Activated naive CD4-positive, alpha-beta T cell treated with anti-CD3 and anti-CD28 coated beads, Interleukin-2, amount 10 ng/mL, durations not matched to agents 7 days and 5 days (primary cell): ENCODE results near the gene UGGT2.
"Not testable (repeated sequence)": the region's sequence is repeated elsewhere in the genome, so short reads cannot be mapped to it uniquely, and the experiment has no call there.

Experiments
- CTCF ChIA-PET: fragments of 350-600 bp; sonication (Branson Sonifier 250); formaldehyde crosslinking; loops from one replicate; lab custom pipeline; 2021; ENCODE audit warnings: antibody characterized with exemption; lab: Charles Lee
- DNase-seq: peaks from one replicate; pipeline ENCODE4 v3.0.0-alpha.2; 2020
- H3K27ac Mint-ChIP-seq: one replicate; pipeline ENCODE4 v1.8.0; 2021; ENCODE audit warnings: mild to moderate bottlenecking, moderate library complexity, mixed read lengths
- H3K27me3 Mint-ChIP-seq: one replicate; pipeline ENCODE4 v1.8.0; 2021; ENCODE audit warnings: mild to moderate bottlenecking, mixed read lengths
- H3K36me3 Mint-ChIP-seq: one replicate; pipeline ENCODE4 v1.8.0; 2021; ENCODE audit warnings: mixed read lengths
- H3K4me1 Mint-ChIP-seq: one replicate; pipeline ENCODE4 v1.8.0; 2021; ENCODE audit warnings: mixed read lengths
- H3K4me3 Mint-ChIP-seq: one replicate; pipeline ENCODE4 v1.8.0; 2021; ENCODE audit warnings: mild to moderate bottlenecking, moderate library complexity, mixed read lengths
- H3K9me3 Mint-ChIP-seq: one replicate; pipeline ENCODE4 v1.8.0; 2021; ENCODE audit warnings: mixed read lengths

UGGT2 gene

DNA sequence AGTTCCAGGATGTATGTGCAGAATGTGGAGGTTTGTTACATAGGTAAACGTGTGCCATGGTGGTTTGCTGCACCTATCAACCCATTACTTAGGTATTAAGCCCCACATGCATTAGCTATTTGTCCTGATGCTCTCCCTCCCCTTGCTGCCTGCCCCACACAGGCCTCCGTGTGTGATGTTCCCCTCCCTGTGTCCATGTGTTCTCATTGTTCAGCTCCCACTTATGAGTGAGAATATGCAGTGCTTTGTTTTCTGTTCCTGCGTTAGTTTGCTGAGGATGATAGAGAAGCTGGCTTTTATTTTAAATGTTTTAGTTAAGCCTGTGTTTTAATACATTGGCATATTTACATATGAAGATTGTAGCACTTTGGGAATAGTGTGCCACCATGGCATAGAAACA is 290.6 kb downstream of the UGGT2 start:
- not testable (repeated sequence) for H3K27ac Mint-ChIP-seq

DNA sequence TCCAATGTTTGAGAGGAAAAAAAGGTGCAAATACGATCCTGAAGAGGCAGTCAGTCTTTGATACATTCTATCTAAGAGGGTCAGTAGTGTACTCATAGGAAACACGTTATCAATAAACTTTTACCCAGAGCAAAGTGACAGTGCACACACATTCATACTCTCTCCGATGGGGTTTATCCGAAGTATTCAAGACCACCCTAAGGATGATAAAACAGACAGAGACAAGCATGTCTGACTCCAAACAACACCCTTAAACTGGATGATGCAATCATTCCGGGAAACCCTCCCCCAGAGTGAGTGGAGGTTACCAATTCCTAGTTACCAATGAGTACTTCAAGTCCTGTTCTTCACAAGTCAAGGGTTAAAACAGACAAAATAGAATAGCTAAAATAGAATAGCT is 297.1 kb downstream of the UGGT2 start:
- Mint-ChIP-seq H3K4me1 (peaks cover 3% of the 10 kb centered on the region), H3K27ac (no peak overlapping the region), H3K27me3 (no peaks in the 10 kb centered on the region), H3K36me3 (peaks cover 14% of the 10 kb centered on the region), H3K9me3 (peaks cover 2% of the 10 kb centered on the region), H3K4me3 (no peak overlapping the region)
- CTCF ChIA-PET, result no interaction called here
- no peak for DNase-seq

More for the DNA sequence above, 290.6 kb downstream of the UGGT2 start:
- H3K36me3 Mint-ChIP-seq, result peaks cover 24% of the 10 kb centered on the region
- H3K4me3 Mint-ChIP-seq, DNase-seq, H3K9me3 Mint-ChIP-seq, CTCF ChIA-PET, H3K27me3 Mint-ChIP-seq, H3K4me1 Mint-ChIP-seq: not testable (repeated sequence)

- H3K27ac Mint-ChIP-seq, result no peak overlapping the region
- peaks cover 17% of the 10 kb centered on the region for H3K36me3 Mint-ChIP-seq
- H3K4me3 Mint-ChIP-seq, result no peak overlapping the region
- H3K27me3 Mint-ChIP-seq, result no peaks in the 10 kb centered on the region
- peaks cover 2% of the 10 kb centered on the region for H3K9me3 Mint-ChIP-seq
- DNase-seq, result no peak
- CTCF ChIA-PET, result no interaction called here
- peaks cover 3% of the 10 kb centered on the region for H3K4me1 Mint-ChIP-seq
Measured at GRCh38 chr13:95754069-95754468, 299.1 kb downstream of the UGGT2 start.

DNA sequence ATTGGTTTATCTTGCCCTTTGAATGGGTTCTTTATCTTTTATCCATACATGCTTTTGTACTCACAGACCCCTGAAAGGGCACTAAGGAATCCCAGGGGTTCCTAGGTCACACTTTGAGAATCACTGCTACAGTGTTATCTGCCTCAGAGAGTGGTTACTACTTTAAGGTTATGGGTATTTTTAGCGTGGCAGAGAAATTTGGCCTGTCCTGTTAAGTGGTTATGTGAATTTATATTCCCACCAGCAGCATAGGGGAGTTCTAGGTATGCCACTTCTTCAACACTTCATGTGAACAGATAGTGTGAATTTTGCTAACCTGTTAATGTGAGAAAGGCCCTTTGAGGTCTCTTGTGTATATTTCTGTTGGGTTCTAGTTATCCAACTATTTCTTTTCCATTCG is 300.5 kb downstream of the UGGT2 start:
- Mint-ChIP-seq H3K4me1 (peaks cover 3% of the 10 kb centered on the region), H3K36me3 (peaks cover 15% of the 10 kb centered on the region), H3K27ac (no peak overlapping the region), H3K4me3 (no peak overlapping the region), H3K9me3 (peaks cover 2% of the 10 kb centered on the region), H3K27me3 (no peaks in the 10 kb centered on the region)
- CTCF ChIA-PET, result no interaction called here
- DNase-seq, result no peak
